ENCODE data around the gene VAV3. TPM values are rescaled to one million over a fixed set of nuclear protein-coding genes. Genes with fewer than 3 reads are reported as not detected.

The VAV3 gene
- total RNA-seq, 2 donors from 2014 or later, result 73.0 to 135 TPM

DNA sequence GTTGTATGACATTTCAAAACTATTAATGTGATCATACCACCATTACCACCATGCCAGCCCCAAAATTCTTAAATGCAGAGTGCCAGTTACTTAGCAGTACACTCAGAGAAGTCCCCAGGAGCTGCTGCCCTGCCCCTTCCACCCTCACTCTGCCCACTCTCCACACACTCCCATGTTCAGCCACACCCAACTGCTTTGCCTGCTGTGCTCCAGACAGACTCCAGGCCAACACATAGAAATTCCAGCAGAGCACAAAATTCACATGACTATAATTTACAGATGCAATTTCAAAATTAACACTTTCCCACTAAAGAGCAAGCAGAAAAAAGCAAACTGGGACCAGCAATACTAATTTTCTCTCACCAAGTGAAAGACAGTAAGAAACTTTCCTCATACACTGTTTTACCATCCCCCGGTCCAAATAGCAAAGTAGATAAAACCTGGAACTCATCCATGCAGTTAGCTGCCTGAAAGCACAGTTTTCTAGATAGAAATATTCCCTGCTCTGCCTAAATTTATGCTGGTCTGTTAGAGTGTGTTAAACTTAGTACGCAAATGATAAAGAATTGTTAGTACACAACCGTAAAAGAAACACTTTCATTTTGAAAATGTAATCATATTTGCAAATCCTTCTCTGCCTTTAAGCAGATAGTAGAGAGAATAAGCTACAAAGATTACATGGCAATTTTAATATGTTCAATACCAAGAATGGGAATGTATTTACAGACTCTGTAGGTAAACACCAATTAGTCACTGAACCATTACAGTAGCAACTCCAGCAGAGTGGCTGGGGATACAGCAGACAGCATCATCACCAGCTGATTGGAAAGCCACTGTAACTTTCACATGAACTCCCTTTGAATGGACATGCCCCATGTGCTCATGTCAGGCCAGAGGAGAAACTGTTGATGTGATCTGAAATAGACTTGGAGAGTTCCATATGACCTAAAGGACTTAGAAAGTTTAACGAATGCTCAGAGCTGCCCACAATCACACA lies 176.5 kb downstream of the VAV3 start:
- Histone ChIP-seq H3K9ac (ENCODE audit: low read depth in 2 of 2, low read length in 2 of 2) (no peak overlapping the region), H3K4me3 (no peak overlapping the region), H3K4me1 (no peaks in the 10 kb centered on the region), H3K9me3 (no peaks in the 10 kb centered on the region), H3K36me3 (no peaks in the 10 kb centered on the region), H3K27me3 (no peaks in the 10 kb centered on the region), H3K27ac (no peak overlapping the region)
- DNase-seq, result no peak
- TF ChIP-seq, protein P1, sequence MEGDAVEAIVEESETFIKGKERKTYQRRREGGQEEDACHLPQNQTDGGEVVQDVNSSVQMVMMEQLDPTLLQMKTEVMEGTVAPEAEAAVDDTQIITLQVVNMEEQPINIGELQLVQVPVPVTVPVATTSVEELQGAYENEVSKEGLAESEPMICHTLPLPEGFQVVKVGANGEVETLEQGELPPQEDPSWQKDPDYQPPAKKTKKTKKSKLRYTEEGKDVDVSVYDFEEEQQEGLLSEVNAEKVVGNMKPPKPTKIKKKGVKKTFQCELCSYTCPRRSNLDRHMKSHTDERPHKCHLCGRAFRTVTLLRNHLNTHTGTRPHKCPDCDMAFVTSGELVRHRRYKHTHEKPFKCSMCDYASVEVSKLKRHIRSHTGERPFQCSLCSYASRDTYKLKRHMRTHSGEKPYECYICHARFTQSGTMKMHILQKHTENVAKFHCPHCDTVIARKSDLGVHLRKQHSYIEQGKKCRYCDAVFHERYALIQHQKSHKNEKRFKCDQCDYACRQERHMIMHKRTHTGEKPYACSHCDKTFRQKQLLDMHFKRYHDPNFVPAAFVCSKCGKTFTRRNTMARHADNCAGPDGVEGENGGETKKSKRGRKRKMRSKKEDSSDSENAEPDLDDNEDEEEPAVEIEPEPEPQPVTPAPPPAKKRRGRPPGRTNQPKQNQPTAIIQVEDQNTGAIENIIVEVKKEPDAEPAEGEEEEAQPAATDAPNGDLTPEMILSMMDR (IDR thresholded peaks at IDR 0.05), result no peak
- intact Hi-C loops (cut with DNase I), result no loop called here

DNA sequence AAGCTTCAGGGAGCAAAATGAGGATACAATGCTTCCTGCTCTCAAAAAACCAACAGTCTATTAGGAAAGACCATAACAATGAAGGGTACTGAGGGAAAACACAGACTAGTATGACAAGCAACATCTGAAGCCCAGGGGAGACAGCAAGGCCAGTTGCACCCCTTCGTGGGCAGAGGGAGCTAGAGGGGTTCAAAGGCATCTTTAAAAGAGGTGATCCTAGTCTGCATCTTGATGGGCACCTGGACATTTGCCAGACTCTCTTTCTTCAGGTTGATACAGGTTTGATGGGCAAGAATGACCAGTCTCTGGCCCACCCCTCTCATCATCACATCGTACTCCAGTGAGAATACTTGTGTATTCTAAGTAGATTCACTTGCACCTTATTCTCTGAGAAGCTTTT lies 177.7 kb downstream of the VAV3 start:
- DNase-seq, result no peak
- intact Hi-C loops (cut with DNase I), result no loop called here
- Histone ChIP-seq H3K4me3 (no peak overlapping the region), H3K9ac (ENCODE audit: low read depth in 2 of 2, low read length in 2 of 2) (no peak overlapping the region), H3K27me3 (no peaks in the 10 kb centered on the region), H3K4me1 (no peaks in the 10 kb centered on the region), H3K27ac (no peak overlapping the region), H3K36me3 (no peaks in the 10 kb centered on the region), H3K9me3 (no peaks in the 10 kb centered on the region)
- TF ChIP-seq, protein P1 (IDR thresholded peaks at IDR 0.05), result no peak

DNA sequence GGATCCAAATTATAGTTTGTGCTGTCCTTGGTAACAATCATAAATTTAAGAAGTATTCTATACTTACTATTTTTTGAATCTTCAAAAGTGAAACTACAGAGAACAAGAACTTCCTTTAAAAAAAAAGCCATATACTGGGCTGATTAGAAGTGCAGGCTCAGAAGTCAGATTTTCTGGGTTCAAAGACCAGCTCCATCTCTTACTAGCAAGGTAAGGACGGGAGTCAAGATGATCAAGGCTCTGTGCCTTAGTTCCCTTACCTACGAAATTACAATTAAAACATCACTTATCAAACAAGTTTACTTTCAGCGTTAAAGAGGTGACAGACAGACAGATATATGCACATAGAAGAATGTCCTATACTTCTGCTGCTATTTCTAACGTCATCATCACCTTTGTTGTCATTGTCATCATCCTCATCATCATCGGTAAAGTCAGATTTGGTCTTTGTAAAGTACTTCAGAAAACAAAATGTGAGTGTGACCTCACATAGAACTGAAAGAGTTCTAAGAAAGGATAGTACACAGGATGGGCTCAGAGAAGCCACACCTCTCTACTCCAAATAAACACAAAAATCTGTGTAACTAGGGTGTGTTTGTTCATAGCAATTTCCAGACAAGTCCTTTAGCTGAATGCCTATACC lies 178.7 kb downstream of the VAV3 start:
- no peaks in the 10 kb centered on the region for H3K4me1 ChIP-seq
- intact Hi-C loops (cut with DNase I), result no loop called here
- no peaks in the 10 kb centered on the region for H3K27me3 ChIP-seq
- no peaks in the 10 kb centered on the region for H3K36me3 ChIP-seq
- DNase-seq, result no peak
- no peak overlapping the region for H3K9ac ChIP-seq (ENCODE audit: low read depth in 2 of 2, low read length in 2 of 2)
- no peaks in the 10 kb centered on the region for H3K9me3 ChIP-seq
- H3K4me3 ChIP-seq, result no peak overlapping the region
- TF ChIP-seq, protein P1 (IDR thresholded peaks at IDR 0.05), result no peak
- H3K27ac ChIP-seq, result no peak overlapping the region

DNA sequence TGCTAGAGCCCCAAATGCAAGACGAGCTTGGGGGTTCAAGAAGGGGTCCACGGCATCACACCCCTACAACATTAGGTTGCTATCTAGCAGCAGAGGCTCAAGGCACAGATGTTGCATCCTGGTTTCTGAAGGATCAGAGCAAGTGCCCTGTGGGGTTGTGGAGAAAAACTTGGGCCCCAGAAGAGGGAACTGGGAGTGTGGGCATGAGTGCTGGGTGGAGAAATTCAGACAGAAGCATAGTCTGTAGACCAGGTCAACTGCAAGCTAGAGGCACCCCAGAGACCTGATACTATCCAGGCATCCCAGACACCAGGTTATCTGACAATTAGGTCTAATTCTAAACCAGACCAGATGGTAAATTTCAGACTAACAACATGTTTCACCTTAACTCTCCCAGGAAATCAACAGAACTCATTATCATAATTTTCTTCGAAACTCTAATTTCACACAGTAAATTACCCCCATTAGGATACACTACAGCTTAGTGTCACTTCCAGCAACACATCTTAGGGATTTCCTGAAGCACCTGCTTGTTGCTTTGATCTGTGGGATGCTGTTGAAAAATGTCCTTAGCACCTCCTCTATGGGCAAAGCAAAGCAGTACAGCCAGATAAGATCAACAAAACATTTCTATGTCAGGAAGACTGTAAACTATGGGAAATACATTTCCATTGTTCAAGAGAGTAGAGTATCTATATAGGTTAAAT lies 179.3 kb downstream of the VAV3 start:
- no peak for DNase-seq
- Histone ChIP-seq H3K27me3 (no peaks in the 10 kb centered on the region), H3K36me3 (no peaks in the 10 kb centered on the region), H3K4me1 (no peaks in the 10 kb centered on the region), H3K27ac (no peak overlapping the region), H3K9me3 (no peaks in the 10 kb centered on the region), H3K4me3 (no peak overlapping the region), H3K9ac (ENCODE audit: low read depth in 2 of 2, low read length in 2 of 2) (no peak overlapping the region)
- TF ChIP-seq, protein P1 (IDR thresholded peaks at IDR 0.05), result no peak
- intact Hi-C loops (cut with DNase I), result no loop called here

DNA sequence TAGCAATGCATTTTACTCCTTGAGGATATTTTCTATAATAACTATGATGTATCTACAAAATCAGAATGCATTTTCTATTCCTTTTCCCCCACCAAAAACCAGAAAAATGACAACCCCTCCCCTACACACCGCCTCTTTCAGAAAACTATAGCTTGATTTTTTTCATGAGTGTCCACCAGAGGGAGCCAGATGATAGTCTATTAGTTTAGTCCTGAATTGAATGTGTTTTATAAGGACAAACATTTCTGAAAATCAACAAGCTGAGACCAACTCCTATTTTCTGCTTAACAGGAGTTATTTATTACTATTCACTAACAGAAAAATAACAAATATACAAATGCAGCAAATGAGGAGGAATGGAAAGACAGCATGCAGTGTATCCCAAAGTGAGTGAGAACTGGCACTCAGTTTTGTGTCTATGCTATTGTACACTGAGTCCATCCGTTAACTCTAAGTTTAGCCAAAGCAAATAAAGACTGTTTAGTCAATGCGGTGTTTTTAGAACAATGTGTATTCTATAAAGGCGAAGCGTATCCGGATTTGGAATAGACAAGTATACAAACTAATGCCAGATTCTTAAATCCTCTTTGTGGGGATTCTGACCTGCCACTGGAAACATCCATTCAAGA lies 182.6 kb downstream of the VAV3 start:
- DNase-seq, result peak; percentile 50
- TF ChIP-seq, protein P1 (IDR thresholded peaks at IDR 0.05), result peak; percentile 64
- intact Hi-C loops (cut with DNase I), result loop anchor here (1.0 kb wide), 1 partner anchor 344 kb away; no protein-coding TSS in a partner anchor
- Histone ChIP-seq H3K9ac (ENCODE audit: low read depth in 2 of 2, low read length in 2 of 2) (no peak overlapping the region), H3K9me3 (no peaks in the 10 kb centered on the region), H3K27me3 (no peaks in the 10 kb centered on the region), H3K27ac (no peak overlapping the region), H3K4me3 (no peak overlapping the region), H3K4me1 (no peaks in the 10 kb centered on the region), H3K36me3 (no peaks in the 10 kb centered on the region)

Data from colonic mucosa (tissue), 4 donors.